Adipose tissue (tissue), 3 donors: ENCODE data around the gene MED22. TPM values are rescaled to one million over a fixed set of nuclear protein-coding genes. Genes with fewer than 3 reads are reported as not detected.
"Not testable (repeated sequence)": the region's sequence is repeated elsewhere in the genome, so short reads cannot be mapped to it uniquely, and the experiment has no call there.

Experiments
- H3K27ac ChIP-seq: one replicate; pipeline ENCODE4 v1.5.1; 2013; ENCODE audit warnings: low read depth, low read length
- WGBS, 3 donors: extraction: QIAGEN DNeasy Blood & Tissue Kit; methylation state at CpG; one replicate each; pipeline ENCODE4 v1.1.7; 2013; 5-methylcytosine and 5-hydroxymethylcytosine counted together
- polyA plus RNA-seq, 3 donors: library from polyadenylated mRNA; stranded (reverse); fragments of 200-250 nt; gene quantifications; one replicate each; pipeline ENCODE4 v1.2.3, GENCODE V29; 2013
- donor health status: healthy with polysubstance abuse.
- donor health status: Bipolar disorder and iron deficiency.
- donor health status: healthy.

MED22 gene
- 10 to 100 TPM in 2 of 3 donors, 1 to 10 TPM in 1; 8.6 to 15.9 (median 13.1) TPM for polyA plus RNA-seq

- H3K27ac ChIP-seq = no peak within 1 kb of the TSS
- WGBS, 3 donors = 0% methylated on average over 60 to 64 of the region's 64 CpGs
Measured at GRCh38 chr9:133347985-133348717, at the start of gene MED22, which contains the start of gene RPL7A. MED22 (minus strand) TSS chr9:133348131; CDS start chr9:133346662, 1,469 bp downstream. RPL7A (plus strand) TSS chr9:133348218; CDS start chr9:133348244, 26 bp downstream.

- WGBS, 3 donors = 68 to 76% (median 74%) methylated on average over 6 of the region's 6 CpGs
- H3K27ac ChIP-seq = no peak overlapping the region
Measured at GRCh38 chr9:133397370-133397769, 49.4 kb upstream of the MED22 start.

GRCh38 chr9:133396952-133397351, 49.0 kb upstream of the MED22 start:
- H3K27ac ChIP-seq = no peak overlapping the region
- 18 to 29% (median 29%) methylated on average over 14 of the region's 14 CpGs for WGBS, 3 donors

GRCh38 chr9:133394687-133395271, 46.8 kb upstream of the MED22 start:
- no peak overlapping the region for H3K27ac ChIP-seq
- 15 to 32% (median 27%) methylated on average over 8 of the region's 8 CpGs for WGBS, 3 donors

GRCh38 chr9:133393399-133393798, 45.5 kb upstream of the MED22 start:
- H3K27ac ChIP-seq = no peak overlapping the region
- WGBS, 3 donors = 85 to 95% (median 95%) methylated on average over 3 of the region's 3 CpGs

- H3K27ac ChIP-seq = not testable (repeated sequence)
- 94 to 98% (median 97%) methylated on average over 3 of the region's 3 CpGs for WGBS, 3 donors
Measured at GRCh38 chr9:133392308-133392707, 44.4 kb upstream of the MED22 start.

GRCh38 chr9:133391449-133391848, 43.5 kb upstream of the MED22 start:
- H3K27ac ChIP-seq = not testable (repeated sequence)
- 36 to 55% (median 45%) methylated on average over 2 to 3 of the region's 4 CpGs for WGBS, 3 donors

- no peak overlapping the region for H3K27ac ChIP-seq
- 79 to 87% (median 82%) methylated on average over 7 of the region's 7 CpGs for WGBS, 3 donors
Measured at GRCh38 chr9:133390713-133391112, 42.8 kb upstream of the MED22 start.

- H3K27ac ChIP-seq = no peak overlapping the region
- 84 to 85% (median 85%) methylated on average over 13 of the region's 13 CpGs for WGBS, 3 donors
Measured at GRCh38 chr9:133389562-133389961, 41.6 kb upstream of the MED22 start.

GRCh38 chr9:133389025-133389557, 41.2 kb upstream of the MED22 start:
- 96% methylated on average over 12 of the region's 12 CpGs for WGBS, 3 donors
- H3K27ac ChIP-seq = no peak overlapping the region

- 81 to 90% (median 85%) methylated on average over 9 of the region's 9 CpGs for WGBS, 3 donors
Measured at GRCh38 chr9:133387680-133388079, 39.7 kb upstream of the MED22 start.

GRCh38 chr9:133386338-133386737, 38.4 kb upstream of the MED22 start:
- H3K27ac ChIP-seq = no peak overlapping the region
- WGBS, 3 donors = 81 to 83% (median 83%) methylated on average over 13 of the region's 13 CpGs

More at GRCh38 chr9:133387680-133388079, 39.7 kb upstream of the MED22 start:
- H3K27ac ChIP-seq = no peak overlapping the region

GRCh38 chr9:133385452-133385851, 37.5 kb upstream of the MED22 start:
- H3K27ac ChIP-seq = no peak overlapping the region
- 87 to 89% (median 88%) methylated on average over 14 of the region's 14 CpGs for WGBS, 3 donors

GRCh38 chr9:133384736-133385321, 36.9 kb upstream of the MED22 start:
- WGBS, 3 donors = 73 to 94% (median 84%) methylated on average over 17 of the region's 17 CpGs
- no peak overlapping the region for H3K27ac ChIP-seq

GRCh38 chr9:133383438-133383837, 35.5 kb upstream of the MED22 start:
- no peak overlapping the region for H3K27ac ChIP-seq
- 93 to 98% (median 97%) methylated on average over 3 of the region's 3 CpGs for WGBS, 3 donors

GRCh38 chr9:133382507-133383141, 34.7 kb upstream of the MED22 start:
- WGBS, 3 donors = 77 to 91% (median 90%) methylated on average over 4 of the region's 4 CpGs
- H3K27ac ChIP-seq = no peak overlapping the region

- WGBS, 3 donors = 83 to 86% (median 84%) methylated on average over 4 of the region's 4 CpGs
- H3K27ac ChIP-seq = no peak overlapping the region
Measured at GRCh38 chr9:133380734-133381133, 32.8 kb upstream of the MED22 start.

- no peak overlapping the region for H3K27ac ChIP-seq
- 92 to 96% (median 95%) methylated on average over 14 of the region's 14 CpGs for WGBS, 3 donors
Measured at GRCh38 chr9:133379153-133380086, 31.5 kb upstream of the MED22 start.
